WTC11 (cell line): ENCODE measurements around the gene SEPTIN3. TPM values are rescaled to one million over a fixed set of nuclear protein-coding genes. Genes with fewer than 3 reads are reported as not detected.

Source experiments
- ATAC-seq: fragments of 200-7000 bp; cut with Tn5 transposase; 2 replicates; pipeline ENCODE4 v1.10.0; 2021; ENCODE audit warnings: mild to moderate bottlenecking, moderate library complexity
- CTCF ChIA-PET: fragments of 300-600 bp; sonication (Branson Sonifier 250); formaldehyde crosslinking; loops from one replicate; lab custom pipeline; 2021; ENCODE audit warnings: antibody characterized with exemption; lab: Charles Lee
- POLR2A ChIA-PET: fragments of 350-600 bp; sonication (Branson Sonifier 250); formaldehyde crosslinking; loops from one replicate; lab custom pipeline; 2021; ENCODE audit warnings: antibody characterized with exemption; lab: Charles Lee
- DNase-seq: peaks from one replicate; pipeline ENCODE4 v3.0.0; 2021; ENCODE audit warnings: low spot score
- H3K27ac Mint-ChIP-seq: 2 replicates; pipeline ENCODE4 v1.8.0; 2021; ENCODE audit warnings: mixed read lengths
- H3K27me3 Mint-ChIP-seq: 2 replicates; pipeline ENCODE4 v1.8.0; 2021; ENCODE audit warnings: low read depth, mild to moderate bottlenecking, moderate library complexity, mixed read lengths
- H3K36me3 Mint-ChIP-seq: 2 replicates; pipeline ENCODE4 v1.8.0; 2021; ENCODE audit warnings: mixed read lengths
- H3K4me1 Mint-ChIP-seq: 2 replicates; pipeline ENCODE4 v1.8.0; 2022; ENCODE audit warnings: mixed read lengths
- H3K4me3 Mint-ChIP-seq: 2 replicates; pipeline ENCODE4 v1.8.0; 2021; ENCODE audit warnings: mild to moderate bottlenecking, moderate library complexity, mixed read lengths
- H3K9me3 Mint-ChIP-seq: 2 replicates; pipeline ENCODE4 v1.8.0; 2021; ENCODE audit warnings: mixed read lengths
- CREB1 ChIP-seq: sonication (generic); formaldehyde crosslinking; IDR thresholded peaks from 2 replicates; pipeline ENCODE4 v1.8.0; 2023; ENCODE audit warnings: mild to moderate bottlenecking, missing genetic modification reagents
- EMX1 ChIP-seq: fragments of 250-450 bp; sonication (Bioruptor Pico); IDR thresholded peaks from 2 replicates; pipeline ENCODE4 v1.8.0; 2021; ENCODE audit warnings: mild to moderate bottlenecking
- ETV6 ChIP-seq: sonication (generic); formaldehyde crosslinking; IDR thresholded peaks from 2 replicates; pipeline ENCODE4 v1.8.1; 2022; ENCODE audit warnings: mild to moderate bottlenecking, missing genetic modification reagents
- JAZF1 ChIP-seq: fragments of 250-450 bp; sonication (Bioruptor Pico); IDR thresholded peaks from 2 replicates; pipeline ENCODE4 v1.9.0; 2021; ENCODE audit warnings: moderate library complexity, mild to moderate bottlenecking, inconsistent platforms
- MXD4 ChIP-seq: fragments of 250-450 bp; sonication (Bioruptor Pico); IDR thresholded peaks from 2 replicates; pipeline ENCODE4 v1.8.0; 2021; ENCODE audit warnings: mild to moderate bottlenecking, moderate library complexity, borderline replicate concordance
- NFE2L1 ChIP-seq: sonication (generic); formaldehyde crosslinking; IDR thresholded peaks from 2 replicates; pipeline ENCODE4 v1.8.1; 2023; ENCODE audit warnings: missing genetic modification reagents
- PRRX2 ChIP-seq: fragments of 250-450 bp; sonication (Bioruptor Pico); IDR thresholded peaks from 2 replicates; pipeline ENCODE4 v1.8.0; 2021; ENCODE audit warnings: mild to moderate bottlenecking
- RELA ChIP-seq: sonication (generic); formaldehyde crosslinking; IDR thresholded peaks from 2 replicates; pipeline ENCODE4 v1.8.1; 2022; ENCODE audit warnings: missing genetic modification reagents, mild to moderate bottlenecking, borderline replicate concordance
- SMAD4 ChIP-seq: sonication (generic); formaldehyde crosslinking; IDR thresholded peaks from 2 replicates; pipeline ENCODE4 v1.8.0; 2022; ENCODE audit warnings: mild to moderate bottlenecking, missing genetic modification reagents
- SOX15 ChIP-seq: fragments of 250-450 bp; sonication (Bioruptor Pico); IDR thresholded peaks from 2 replicates; pipeline ENCODE4 v1.9.0; 2021; ENCODE audit warnings: mild to moderate bottlenecking
- TCF7 ChIP-seq: sonication (generic); formaldehyde crosslinking; IDR thresholded peaks from 2 replicates; pipeline ENCODE4 v1.8.0; 2022; ENCODE audit warnings: mild to moderate bottlenecking, low read depth, missing genetic modification reagents, moderate library complexity
- ZNF416 ChIP-seq: fragments of 250-450 bp; sonication (Bioruptor Pico); IDR thresholded peaks from 2 replicates; pipeline ENCODE4 v1.9.0; 2021; ENCODE audit warnings: mild to moderate bottlenecking, inconsistent platforms
- total RNA-seq: library from RNA; stranded (reverse); gene quantifications from 3 replicates; pipeline ENCODE4 v1.2.3, GENCODE V29; 2021
- TF ChIP-seq, protein P1 (sequence below): fragments of 200-600 bp; IDR thresholded peaks from 2 replicates; pipeline ENCODE4 v1.8.0; 2022; ENCODE audit warnings: antibody characterized with exemption
- TF ChIP-seq, protein P2 (sequence below): sonication (generic); formaldehyde crosslinking; IDR thresholded peaks from 2 replicates; pipeline ENCODE4 v1.8.1; 2023; ENCODE audit warnings: mild to moderate bottlenecking, missing genetic modification reagents
- TF ChIP-seq, protein P3 (sequence below): sonication (generic); formaldehyde crosslinking; IDR thresholded peaks from 2 replicates; pipeline ENCODE4 v1.8.1; 2022; ENCODE audit warnings: missing genetic modification reagents, borderline replicate concordance
- TF ChIP-seq, protein P4 (sequence below): sonication (generic); formaldehyde crosslinking; IDR thresholded peaks from 2 replicates; pipeline ENCODE4 v1.8.1; 2022; ENCODE audit warnings: low read depth, missing genetic modification reagents, borderline replicate concordance
- TF ChIP-seq, protein P5 (sequence below): fragments of 250-450 bp; sonication (Bioruptor Pico); IDR thresholded peaks from 2 replicates; pipeline ENCODE4 v2.1.2; 2022; ENCODE audit warnings: mild to moderate bottlenecking, moderate library complexity
- TF ChIP-seq, protein P6 (sequence below): fragments of 250-450 bp; sonication (Bioruptor Pico); conservative IDR thresholded peaks from 2 replicates; pipeline ENCODE4 v1.9.0; 2021; ENCODE audit warnings: mild to moderate bottlenecking
- TF ChIP-seq, protein P7 (sequence below): sonication (generic); formaldehyde crosslinking; IDR thresholded peaks from 2 replicates; pipeline ENCODE4 v1.8.0; 2022; ENCODE audit warnings: mild to moderate bottlenecking, missing genetic modification reagents

The SEPTIN3 gene
- total RNA-seq, 1 experiment from 2014 or later: 19.5 TPM

DNA sequence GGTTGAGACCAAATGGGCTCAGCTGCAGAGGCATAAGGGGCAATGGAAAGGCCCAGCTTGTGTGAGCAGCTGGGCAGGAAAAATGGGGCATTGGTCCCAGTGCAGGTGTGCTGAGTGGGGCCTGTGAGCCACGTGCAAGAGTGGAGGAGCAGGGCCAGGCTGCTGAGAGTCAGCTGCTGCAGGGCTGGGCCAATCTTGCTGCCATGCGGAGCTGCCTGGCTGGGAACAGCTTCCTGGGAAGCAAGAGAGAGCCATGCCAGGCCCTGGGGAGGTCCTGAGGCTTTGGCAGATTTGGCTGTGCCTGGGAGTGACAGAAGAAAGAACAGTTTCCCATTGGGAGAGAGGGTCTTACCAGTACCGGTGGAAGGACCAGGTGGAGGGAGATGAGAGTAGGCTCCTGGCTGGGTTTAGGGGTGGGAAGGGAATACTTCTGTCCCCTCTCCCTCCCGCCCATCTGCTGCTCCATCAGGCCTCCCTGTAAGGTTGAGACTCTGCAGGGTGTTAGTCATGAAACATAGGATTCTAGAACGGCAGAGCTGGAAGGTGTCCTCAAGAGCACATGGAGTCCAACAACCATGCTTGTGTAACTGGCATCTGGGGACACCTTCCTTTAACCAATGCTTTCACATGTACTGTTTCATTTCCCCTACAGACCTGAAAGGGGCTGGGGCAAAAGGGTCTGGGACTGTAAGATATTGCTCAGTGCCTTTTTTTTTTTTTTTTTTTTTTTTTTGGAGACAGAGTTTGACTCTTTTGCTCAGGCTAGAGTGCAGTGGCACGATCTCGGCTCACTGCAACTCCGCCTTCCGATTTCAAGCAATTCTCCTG, 10.4 kb downstream of the SEPTIN3 start:
- H3K27ac Mint-ChIP-seq: no peak overlapping the region
- ATAC-seq (no peak), DNase-seq (no peak)
- peaks cover 18% of the 10 kb centered on the region for H3K4me1 Mint-ChIP-seq
- POLR2A ChIA-PET: no interaction called here
- H3K36me3 Mint-ChIP-seq: no peaks in the 10 kb centered on the region
- CTCF ChIA-PET: interaction anchor here (0.8 to 3.5 kb wide), 2 partner anchors 111 to 134 kb away, joined by 3 to 20 read pairs; partner anchors contain the start of gene NDUFA6
- TF ChIP-seq, protein P1, sequence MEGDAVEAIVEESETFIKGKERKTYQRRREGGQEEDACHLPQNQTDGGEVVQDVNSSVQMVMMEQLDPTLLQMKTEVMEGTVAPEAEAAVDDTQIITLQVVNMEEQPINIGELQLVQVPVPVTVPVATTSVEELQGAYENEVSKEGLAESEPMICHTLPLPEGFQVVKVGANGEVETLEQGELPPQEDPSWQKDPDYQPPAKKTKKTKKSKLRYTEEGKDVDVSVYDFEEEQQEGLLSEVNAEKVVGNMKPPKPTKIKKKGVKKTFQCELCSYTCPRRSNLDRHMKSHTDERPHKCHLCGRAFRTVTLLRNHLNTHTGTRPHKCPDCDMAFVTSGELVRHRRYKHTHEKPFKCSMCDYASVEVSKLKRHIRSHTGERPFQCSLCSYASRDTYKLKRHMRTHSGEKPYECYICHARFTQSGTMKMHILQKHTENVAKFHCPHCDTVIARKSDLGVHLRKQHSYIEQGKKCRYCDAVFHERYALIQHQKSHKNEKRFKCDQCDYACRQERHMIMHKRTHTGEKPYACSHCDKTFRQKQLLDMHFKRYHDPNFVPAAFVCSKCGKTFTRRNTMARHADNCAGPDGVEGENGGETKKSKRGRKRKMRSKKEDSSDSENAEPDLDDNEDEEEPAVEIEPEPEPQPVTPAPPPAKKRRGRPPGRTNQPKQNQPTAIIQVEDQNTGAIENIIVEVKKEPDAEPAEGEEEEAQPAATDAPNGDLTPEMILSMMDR: no peak
- TF ChIP-seq, protein P2, sequence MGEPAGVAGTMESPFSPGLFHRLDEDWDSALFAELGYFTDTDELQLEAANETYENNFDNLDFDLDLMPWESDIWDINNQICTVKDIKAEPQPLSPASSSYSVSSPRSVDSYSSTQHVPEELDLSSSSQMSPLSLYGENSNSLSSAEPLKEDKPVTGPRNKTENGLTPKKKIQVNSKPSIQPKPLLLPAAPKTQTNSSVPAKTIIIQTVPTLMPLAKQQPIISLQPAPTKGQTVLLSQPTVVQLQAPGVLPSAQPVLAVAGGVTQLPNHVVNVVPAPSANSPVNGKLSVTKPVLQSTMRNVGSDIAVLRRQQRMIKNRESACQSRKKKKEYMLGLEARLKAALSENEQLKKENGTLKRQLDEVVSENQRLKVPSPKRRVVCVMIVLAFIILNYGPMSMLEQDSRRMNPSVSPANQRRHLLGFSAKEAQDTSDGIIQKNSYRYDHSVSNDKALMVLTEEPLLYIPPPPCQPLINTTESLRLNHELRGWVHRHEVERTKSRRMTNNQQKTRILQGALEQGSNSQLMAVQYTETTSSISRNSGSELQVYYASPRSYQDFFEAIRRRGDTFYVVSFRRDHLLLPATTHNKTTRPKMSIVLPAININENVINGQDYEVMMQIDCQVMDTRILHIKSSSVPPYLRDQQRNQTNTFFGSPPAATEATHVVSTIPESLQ (CRISPR knock-in tag): no peak
- TF ChIP-seq RELA (CRISPR knock-in tag): no peak
- no peak for TF ChIP-seq NFE2L1
- no peak for TF ChIP-seq ETV6
- TF ChIP-seq, protein P3, sequence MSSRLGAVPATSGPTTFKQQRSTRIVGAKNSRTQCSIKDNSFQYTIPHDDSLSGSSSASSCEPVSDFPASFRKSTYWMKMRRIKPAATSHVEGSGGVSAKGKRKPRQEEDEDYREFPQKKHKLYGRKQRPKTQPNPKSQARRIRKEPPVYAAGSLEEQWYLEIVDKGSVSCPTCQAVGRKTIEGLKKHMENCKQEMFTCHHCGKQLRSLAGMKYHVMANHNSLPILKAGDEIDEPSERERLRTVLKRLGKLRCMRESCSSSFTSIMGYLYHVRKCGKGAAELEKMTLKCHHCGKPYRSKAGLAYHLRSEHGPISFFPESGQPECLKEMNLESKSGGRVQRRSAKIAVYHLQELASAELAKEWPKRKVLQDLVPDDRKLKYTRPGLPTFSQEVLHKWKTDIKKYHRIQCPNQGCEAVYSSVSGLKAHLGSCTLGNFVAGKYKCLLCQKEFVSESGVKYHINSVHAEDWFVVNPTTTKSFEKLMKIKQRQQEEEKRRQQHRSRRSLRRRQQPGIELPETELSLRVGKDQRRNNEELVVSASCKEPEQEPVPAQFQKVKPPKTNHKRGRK (CRISPR knock-in tag): no peak
- TF ChIP-seq TCF7: no peak
- TF ChIP-seq JAZF1 (CRISPR knock-in tag): no peak
- TF ChIP-seq PRRX2: no peak
- TF ChIP-seq SMAD4 (CRISPR knock-in tag): no peak
- H3K9me3 Mint-ChIP-seq: no peaks in the 10 kb centered on the region
- H3K4me3 Mint-ChIP-seq: no peak overlapping the region
- peaks cover 30% of the 10 kb centered on the region for H3K27me3 Mint-ChIP-seq

DNA sequence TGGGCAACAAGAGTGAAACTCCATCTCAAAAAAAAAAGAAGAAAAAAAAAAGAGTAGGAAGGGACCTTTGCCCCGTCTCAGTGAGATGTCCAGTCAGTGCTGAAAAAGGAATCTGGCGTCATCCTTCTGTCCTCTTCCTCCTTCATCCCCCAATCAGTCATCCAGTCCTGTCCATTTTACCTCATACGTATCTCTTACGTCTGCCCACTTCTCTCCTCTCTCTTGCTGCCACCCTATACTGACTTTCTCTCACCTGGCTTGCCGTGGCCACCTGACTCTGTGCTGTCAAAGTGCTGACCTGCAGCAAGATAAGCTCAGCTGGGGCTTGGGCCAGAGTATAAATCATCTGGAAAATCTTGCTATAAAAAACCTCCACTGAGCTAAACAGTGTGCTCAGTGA, 13.6 kb downstream of the SEPTIN3 start:
- no peak overlapping the region for H3K27ac Mint-ChIP-seq
- H3K27me3 Mint-ChIP-seq: peaks cover 4% of the 10 kb centered on the region
- peaks cover 5% of the 10 kb centered on the region; the same call in 1 of the 2 replicates for H3K36me3 Mint-ChIP-seq
- TF ChIP-seq, protein P1: no peak
- TF ChIP-seq, protein P4, sequence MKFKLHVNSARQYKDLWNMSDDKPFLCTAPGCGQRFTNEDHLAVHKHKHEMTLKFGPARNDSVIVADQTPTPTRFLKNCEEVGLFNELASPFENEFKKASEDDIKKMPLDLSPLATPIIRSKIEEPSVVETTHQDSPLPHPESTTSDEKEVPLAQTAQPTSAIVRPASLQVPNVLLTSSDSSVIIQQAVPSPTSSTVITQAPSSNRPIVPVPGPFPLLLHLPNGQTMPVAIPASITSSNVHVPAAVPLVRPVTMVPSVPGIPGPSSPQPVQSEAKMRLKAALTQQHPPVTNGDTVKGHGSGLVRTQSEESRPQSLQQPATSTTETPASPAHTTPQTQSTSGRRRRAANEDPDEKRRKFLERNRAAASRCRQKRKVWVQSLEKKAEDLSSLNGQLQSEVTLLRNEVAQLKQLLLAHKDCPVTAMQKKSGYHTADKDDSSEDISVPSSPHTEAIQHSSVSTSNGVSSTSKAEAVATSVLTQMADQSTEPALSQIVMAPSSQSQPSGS (CRISPR knock-in tag): no peak
- TF ChIP-seq, protein P5, sequence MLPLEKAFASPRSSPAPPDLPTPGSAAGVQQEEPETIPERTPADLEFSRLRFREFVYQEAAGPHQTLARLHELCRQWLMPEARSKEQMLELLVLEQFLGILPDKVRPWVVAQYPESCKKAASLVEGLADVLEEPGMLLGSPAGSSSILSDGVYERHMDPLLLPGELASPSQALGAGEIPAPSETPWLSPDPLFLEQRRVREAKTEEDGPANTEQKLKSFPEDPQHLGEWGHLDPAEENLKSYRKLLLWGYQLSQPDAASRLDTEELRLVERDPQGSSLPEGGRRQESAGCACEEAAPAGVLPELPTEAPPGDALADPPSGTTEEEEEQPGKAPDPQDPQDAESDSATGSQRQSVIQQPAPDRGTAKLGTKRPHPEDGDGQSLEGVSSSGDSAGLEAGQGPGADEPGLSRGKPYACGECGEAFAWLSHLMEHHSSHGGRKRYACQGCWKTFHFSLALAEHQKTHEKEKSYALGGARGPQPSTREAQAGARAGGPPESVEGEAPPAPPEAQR: no peak
- TF ChIP-seq EMX1: no peak
- TF ChIP-seq, protein P6, sequence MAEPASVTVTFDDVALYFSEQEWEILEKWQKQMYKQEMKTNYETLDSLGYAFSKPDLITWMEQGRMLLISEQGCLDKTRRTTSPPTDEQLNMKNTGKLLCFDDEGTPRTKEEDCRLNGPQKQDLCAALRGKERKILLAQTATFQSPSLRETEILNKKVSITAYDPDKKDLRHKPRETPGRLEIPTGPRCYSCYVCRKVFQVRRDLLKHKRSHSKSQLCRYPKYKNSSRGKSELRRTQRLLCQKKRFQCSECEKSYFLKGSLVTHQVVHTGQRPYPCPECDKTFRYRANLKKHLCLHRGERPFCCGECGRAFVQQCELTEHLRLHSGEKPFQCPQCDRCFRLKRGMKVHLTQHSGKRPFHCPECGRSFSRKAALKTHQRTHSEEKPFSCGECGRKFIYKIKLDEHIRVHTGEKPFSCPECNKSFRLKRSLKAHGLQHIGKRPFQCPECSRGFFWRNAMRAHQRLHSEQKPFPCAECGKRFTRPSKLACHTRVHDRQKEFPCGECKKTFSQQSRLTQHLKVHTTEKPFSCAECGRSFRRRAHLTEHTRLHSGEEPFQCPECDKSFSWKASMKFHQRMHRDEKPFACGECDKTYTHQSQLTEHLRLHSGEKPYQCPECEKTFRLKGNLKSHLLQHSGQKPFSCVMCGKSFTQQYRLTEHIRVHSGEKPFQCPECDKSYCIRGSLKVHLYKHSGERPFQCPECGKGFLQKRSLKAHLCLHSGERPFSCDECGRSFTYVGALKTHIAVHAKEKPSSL (CRISPR knock-in tag): no peak
- TF ChIP-seq, protein P7, sequence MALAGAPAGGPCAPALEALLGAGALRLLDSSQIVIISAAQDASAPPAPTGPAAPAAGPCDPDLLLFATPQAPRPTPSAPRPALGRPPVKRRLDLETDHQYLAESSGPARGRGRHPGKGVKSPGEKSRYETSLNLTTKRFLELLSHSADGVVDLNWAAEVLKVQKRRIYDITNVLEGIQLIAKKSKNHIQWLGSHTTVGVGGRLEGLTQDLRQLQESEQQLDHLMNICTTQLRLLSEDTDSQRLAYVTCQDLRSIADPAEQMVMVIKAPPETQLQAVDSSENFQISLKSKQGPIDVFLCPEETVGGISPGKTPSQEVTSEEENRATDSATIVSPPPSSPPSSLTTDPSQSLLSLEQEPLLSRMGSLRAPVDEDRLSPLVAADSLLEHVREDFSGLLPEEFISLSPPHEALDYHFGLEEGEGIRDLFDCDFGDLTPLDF (CRISPR knock-in tag): no peak
- TF ChIP-seq SMAD4 (CRISPR knock-in tag): no peak
- TF ChIP-seq MXD4 (CRISPR knock-in tag): no peak
- no peak for TF ChIP-seq CREB1 (CRISPR knock-in tag)
- TF ChIP-seq ZNF416 (CRISPR knock-in tag): no peak
- no peak for TF ChIP-seq SOX15 (CRISPR knock-in tag)
- TF ChIP-seq, all 79 proteins: peak for 0
- POLR2A ChIA-PET: no interaction called here
- Mint-ChIP-seq H3K4me3 (no peak overlapping the region), H3K4me1 (peaks cover 4% of the 10 kb centered on the region), H3K9me3 (no peaks in the 10 kb centered on the region)
- CTCF ChIA-PET: no interaction called here
- DNase-seq: no peak
- no peak for ATAC-seq
